Endothelial cell of umbilical vein (primary cell): Measurements from ENCODE around the gene MT1M. TPM values are rescaled to one million over a fixed set of nuclear protein-coding genes. Genes with fewer than 3 reads are reported as not detected.

Source experiments
- BruUV-seq: library from RNA; stranded (reverse); fragments of 400-500 nt; replicated peaks from 2 replicates; lab custom pipeline; 2021; lab: Mats Ljungman, UMichigan
- CTCF ChIA-PET: fragments of 300-600, 350-600 bp; sonication (Branson Sonifier 250); formaldehyde crosslinking; loops from one replicate; lab custom pipeline; 2021; ENCODE audit warnings: antibody characterized with exemption, inconsistent platforms; lab: Charles Lee
- POLR2A ChIA-PET: fragments of 300-600, 350-600 bp; sonication (Branson Sonifier 250); formaldehyde crosslinking; loops from one replicate; lab custom pipeline; 2021; ENCODE audit warnings: antibody characterized with exemption, inconsistent platforms; lab: Charles Lee
- DNase-seq: peaks from one replicate; pipeline ENCODE4 v3.0.0-alpha.2; 2011; ENCODE audit warnings: low read depth, low spot score
- FAIRE-seq: peaks from 2 replicates; lab custom pipeline; 2011; peaks lifted over from hg19 to GRCh38; lab: Jason Lieb, UNC
- H2AFZ ChIP-seq: 2 replicates; pipeline ENCODE4 v1.6.0; 2012; ENCODE audit warnings: low read depth, low read length, control low read depth, inconsistent platforms
- H3K27ac ChIP-seq: 2 replicates; pipeline ENCODE4 v1.5.1; 2011; ENCODE audit warnings: low read depth, mild to moderate bottlenecking, control low read depth, low read length, moderate library complexity; ENCODE audit not compliant: insufficient read depth
- H3K27me3 ChIP-seq, 2 experiments: 2 replicates each; pipeline versions ENCODE4 v1.6.0 to v1.6.1; 2011; ENCODE audit warnings: low read length in 2 of 2, mixed read lengths in 1 of 2; ENCODE audit not compliant: control insufficient read depth in 2 of 2, insufficient read depth in 2 of 2
- H3K36me3 ChIP-seq, 2 experiments: 2 replicates in 1 of 2; 3 replicates in 1 of 2; pipeline ENCODE4 v1.5.1; 2011; ENCODE audit warnings: low read length in 2 of 2, mild to moderate bottlenecking in 1 of 2, moderate library complexity in 1 of 2; ENCODE audit not compliant: control insufficient read depth in 2 of 2, insufficient read depth in 2 of 2; ENCODE audit errors: extremely low read depth in 1 of 2
- H3K4me1 ChIP-seq: 3 replicates; pipeline ENCODE4 v1.5.1; 2011; ENCODE audit warnings: mild to moderate bottlenecking, low read length; ENCODE audit not compliant: control insufficient read depth, insufficient read depth; ENCODE audit errors: extremely low read depth
- H3K4me2 ChIP-seq: 2 replicates; pipeline ENCODE4 v1.6.1; 2011; ENCODE audit warnings: low read length, control low read depth, mixed read lengths; ENCODE audit not compliant: insufficient read depth
- H3K4me3 ChIP-seq, 3 experiments: fragments of 200-600 bp in 1 of 3; sonication (generic), shearing (Covaris generic) in 1 of 3; replicated peaks in 1 of 3; 2 replicates each; pipeline ENCODE4 v1.5.1; 2011 to 2016; ENCODE audit warnings: control low read depth in 3 of 3, low read length in 3 of 3, mild to moderate bottlenecking in 2 of 3, inconsistent platforms in 1 of 3, low read depth in 1 of 3, moderate library complexity in 1 of 3; ENCODE audit not compliant: insufficient read depth in 1 of 3
- H3K79me2 ChIP-seq: 2 replicates; pipeline ENCODE4 v1.6.0; 2012; ENCODE audit warnings: low read length, inconsistent platforms; ENCODE audit not compliant: control insufficient read depth, insufficient read depth
- H3K9ac ChIP-seq: replicated peaks from 2 replicates; pipeline ENCODE3; 2011; ENCODE audit warnings: low read length, control low read depth; ENCODE audit not compliant: insufficient read depth; ENCODE audit errors: extremely low read depth
- H3K9me1 ChIP-seq: replicated peaks from 3 replicates; pipeline ENCODE4 v1.6.0; 2011; ENCODE audit warnings: mild to moderate bottlenecking, low read length; ENCODE audit not compliant: control insufficient read depth, insufficient read depth; ENCODE audit errors: extremely low read depth
- H3K9me3 ChIP-seq: replicated peaks from 2 replicates; pipeline ENCODE4 v1.5.1; 2012; ENCODE audit warnings: low read length, inconsistent platforms; ENCODE audit not compliant: control insufficient read depth, insufficient read depth
- H4K20me1 ChIP-seq: replicated peaks from 2 replicates; pipeline ENCODE3; 2011; ENCODE audit warnings: mild to moderate bottlenecking, low read length; ENCODE audit not compliant: control insufficient read depth, insufficient read depth; ENCODE audit errors: extremely low read depth
- FOS ChIP-seq: IDR thresholded peaks from 2 replicates; pipeline ENCODE4 v1.6.1; 2011; ENCODE audit warnings: mild to moderate bottlenecking, low read length, moderate library complexity, borderline replicate concordance; ENCODE audit not compliant: insufficient read depth
- JUN ChIP-seq: IDR thresholded peaks from 2 replicates; pipeline ENCODE4 v1.6.1; 2011; ENCODE audit warnings: borderline replicate concordance, low read depth; ENCODE audit not compliant: insufficient read length, insufficient read depth
- MAX ChIP-seq: IDR thresholded peaks from 2 replicates; pipeline ENCODE4 v1.6.1; 2011; ENCODE audit not compliant: insufficient read depth, insufficient read length
- MYC ChIP-seq: IDR thresholded peaks from one replicate; pipeline ENCODE4 v1.6.1; 2011; ENCODE audit warnings: mild to moderate bottlenecking, low read depth, low read length
- POLR2A ChIP-seq: IDR thresholded peaks from 2 replicates; pipeline ENCODE4 v1.6.1; 2012; ENCODE audit warnings: low read depth, mild to moderate bottlenecking, control low read depth, low read length
- POLR2AphosphoS5 ChIP-seq: IDR thresholded peaks from 2 replicates; pipeline ENCODE4 v1.6.1; 2012; ENCODE audit warnings: low read depth, mild to moderate bottlenecking, control low read depth, low read length, moderate library complexity; ENCODE audit not compliant: insufficient read depth
- dilution Hi-C: fragments of 300-500 bp; cut with MboI; formaldehyde crosslinking; loops from one replicate; pipeline ENCODE4 v1.15.0; 2019; ENCODE audit warnings: low sequenced_read_pairs; ENCODE audit not compliant: extremely low pct_ligation_motif_present
- intact Hi-C: fragments of 100-400 bp; cut with micrococcal nuclease; formaldehyde crosslinking; loops from one replicate; pipeline ENCODE4 v1.10.0; 2022
- polyA plus RNA-seq, 4 experiments: library from polyadenylated mRNA; depleted of rRNA in 3 of 4; stranded (reverse) in 3 of 4; unstranded in 1 of 4; fragments of >200 nt; gene quantifications; 2 replicates each; pipeline versions ENCODE4 v1.2.1 to v1.2.3, GENCODE V29; 2011 to 2012; ENCODE audit warnings: missing spikeins in 1 of 4
- total RNA-seq: library from RNA; stranded (reverse); gene quantifications from 2 replicates; pipeline ENCODE4 v1.2.3, GENCODE V29; 2021
- TF ChIP-seq, protein P1 (sequence below), 2 donors: IDR thresholded peaks; 1 replicate in 1 of 2; 2 replicates in 1 of 2; pipeline ENCODE4 v1.5.1; 2011; ENCODE audit warnings: low read length in 2 of 2, mild to moderate bottlenecking in 2 of 2, moderate library complexity in 2 of 2, control low read depth in 1 of 2, inconsistent platforms in 1 of 2, low read depth in 1 of 2; ENCODE audit not compliant: insufficient read depth in 1 of 2; ENCODE audit errors: extremely low read depth in 1 of 2

MT1M gene
- total and polyA plus RNA-seq, 2 donors (not counting 3 experiments of a cell fraction or from before 2014, with no cell fraction given): 4.3 to 4.6 TPM

- FAIRE-seq: no peak
- dilution Hi-C loops: no loop called here
- peak overlapping the region; percentile 18 for H3K27ac ChIP-seq
These were observed 50.4 kb downstream of the MT1M start for GRCh38 chr16:56682703-56683397.

More at GRCh38 chr16:56682703-56683397, 50.4 kb downstream of the MT1M start:
- H2AFZ ChIP-seq: peak overlapping the region; percentile 96
- H3K4me1 ChIP-seq: peaks cover 10% of the 10 kb centered on the region
- H3K79me2 ChIP-seq: no peaks in the 10 kb centered on the region
- no peaks in the 10 kb centered on the region for H3K36me3 ChIP-seq
- H3K4me2 ChIP-seq: peak overlapping the region; percentile 72
- intact Hi-C loops: loop anchor here (1.0 to 2.0 kb wide), 3 partner anchors 44 to 76 kb away; partner anchors contain the start of gene MT1A
- no peaks in the 10 kb centered on the region for H3K27me3 ChIP-seq
- H3K9me3 ChIP-seq: no peaks in the 10 kb centered on the region
- H3K9ac ChIP-seq: peak overlapping the region; percentile 84
- no peaks in the 10 kb centered on the region for H3K9me1 ChIP-seq
- CTCF ChIA-PET: interaction anchor here (0.8 to 2.1 kb wide), 5 partner anchors 19 to 82 kb away, joined by 3 to 12 read pairs (median 4); no protein-coding TSS in a partner anchor
- H3K4me3 ChIP-seq: peak overlapping the region; percentile 25 to 63 (median 37)
- no peaks in the 10 kb centered on the region for H4K20me1 ChIP-seq
- TF ChIP-seq POLR2AphosphoS5 (no peak), FOS (no peak), POLR2A (no peak), MYC (no peak), MAX (no peak), JUN (no peak)
- TF ChIP-seq, protein P1, sequence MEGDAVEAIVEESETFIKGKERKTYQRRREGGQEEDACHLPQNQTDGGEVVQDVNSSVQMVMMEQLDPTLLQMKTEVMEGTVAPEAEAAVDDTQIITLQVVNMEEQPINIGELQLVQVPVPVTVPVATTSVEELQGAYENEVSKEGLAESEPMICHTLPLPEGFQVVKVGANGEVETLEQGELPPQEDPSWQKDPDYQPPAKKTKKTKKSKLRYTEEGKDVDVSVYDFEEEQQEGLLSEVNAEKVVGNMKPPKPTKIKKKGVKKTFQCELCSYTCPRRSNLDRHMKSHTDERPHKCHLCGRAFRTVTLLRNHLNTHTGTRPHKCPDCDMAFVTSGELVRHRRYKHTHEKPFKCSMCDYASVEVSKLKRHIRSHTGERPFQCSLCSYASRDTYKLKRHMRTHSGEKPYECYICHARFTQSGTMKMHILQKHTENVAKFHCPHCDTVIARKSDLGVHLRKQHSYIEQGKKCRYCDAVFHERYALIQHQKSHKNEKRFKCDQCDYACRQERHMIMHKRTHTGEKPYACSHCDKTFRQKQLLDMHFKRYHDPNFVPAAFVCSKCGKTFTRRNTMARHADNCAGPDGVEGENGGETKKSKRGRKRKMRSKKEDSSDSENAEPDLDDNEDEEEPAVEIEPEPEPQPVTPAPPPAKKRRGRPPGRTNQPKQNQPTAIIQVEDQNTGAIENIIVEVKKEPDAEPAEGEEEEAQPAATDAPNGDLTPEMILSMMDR (IDR thresholded peaks at IDR 0.05; ENCODE audit: extremely low read depth in 1 of 2, insufficient read depth in 1 of 2, low read depth in 1 of 2, low read length in 2 of 2): no peak
- POLR2A ChIA-PET: interaction anchor here (1.1 kb wide), 1 partner anchor 58 kb away, joined by 3 read pairs; the partner anchor contains the start of gene MT1E
- BruUV-seq: TSS peak; percentile 93
- DNase-seq: no peak

Other genes starting within 250 kb of the MT1M start
- gene AMFR, start 207.1 kb upstream of the MT1M start, total RNA-seq: 66.5 and 77.4 TPM in 2 replicates
- gene AMFR, start 207.1 kb upstream of the MT1M start, polyA plus RNA-seq: 71.7 and 75.4 TPM in 2 replicates
- 155 and 158 TPM in 2 replicates for gene NUDT21, start 181.3 kb upstream of the MT1M start, total RNA-seq
- gene NUDT21, start 181.3 kb upstream of the MT1M start, polyA plus RNA-seq: 48.2 and 56.4 TPM in 2 replicates
- 52.3 and 54.8 TPM in 2 replicates for gene OGFOD1, start 181.1 kb upstream of the MT1M start, total RNA-seq
- gene OGFOD1, start 181.1 kb upstream of the MT1M start, polyA plus RNA-seq: 16.5 and 26.6 TPM in 2 replicates
- 33.3 and 44.8 TPM in 2 replicates for gene BBS2, start 112.6 kb upstream of the MT1M start, total RNA-seq
- 36.7 and 37.6 TPM in 2 replicates for gene BBS2, start 112.6 kb upstream of the MT1M start, polyA plus RNA-seq
- gene MT4, start 67.6 kb upstream of the MT1M start, total RNA-seq: not detected in 2 replicates
- not detected in 2 replicates for gene MT4, start 67.6 kb upstream of the MT1M start, polyA plus RNA-seq
- gene MT3, start 43.1 kb upstream of the MT1M start, total RNA-seq: not detected in 2 replicates
- 0.37 TPM in 1 of 2 replicates, not detected in the other for gene MT3, start 43.1 kb upstream of the MT1M start, polyA plus RNA-seq
- gene MT2A, start 24.1 kb upstream of the MT1M start, total RNA-seq: 1,337 and 1,517 TPM in 2 replicates
- 260 and 276 TPM in 2 replicates for gene MT2A, start 24.1 kb upstream of the MT1M start, polyA plus RNA-seq
- 201 and 346 TPM in 2 replicates for gene MT1E, start 6.9 kb upstream of the MT1M start, total RNA-seq
- gene MT1E, start 6.9 kb upstream of the MT1M start, polyA plus RNA-seq: 186 and 208 TPM in 2 replicates
- 5.4 and 8.4 TPM in 2 replicates for gene MT1A, start 6.0 kb downstream of the MT1M start, total RNA-seq
- 2.3 and 6.5 TPM in 2 replicates for gene MT1A, start 6.0 kb downstream of the MT1M start, polyA plus RNA-seq
- gene MT1B, start 19.2 kb downstream of the MT1M start, total RNA-seq: not detected in 2 replicates
- gene MT1B, start 19.2 kb downstream of the MT1M start, polyA plus RNA-seq: not detected in 2 replicates
- 1.4 and 2.6 TPM in 2 replicates for gene MT1F, start 25.3 kb downstream of the MT1M start, total RNA-seq
- 2.2 and 2.3 TPM in 2 replicates for gene MT1F, start 25.3 kb downstream of the MT1M start, polyA plus RNA-seq
- not detected in 2 replicates for gene MT1G, start 35.4 kb downstream of the MT1M start, total RNA-seq
- gene MT1G, start 35.4 kb downstream of the MT1M start, polyA plus RNA-seq: 0.53 TPM in 1 of 2 replicates, not detected in the other
- gene MT1H, start 37.2 kb downstream of the MT1M start, total RNA-seq: not detected in 2 replicates
- not detected in 2 replicates for gene MT1H, start 37.2 kb downstream of the MT1M start, polyA plus RNA-seq
- 15.6 and 19.2 TPM in 2 replicates for gene MT1X, start 49.8 kb downstream of the MT1M start, total RNA-seq
- gene MT1X, start 49.8 kb downstream of the MT1M start, polyA plus RNA-seq: 46.7 and 73.6 TPM in 2 replicates
- 111 and 124 TPM in 2 replicates for gene NUP93, start 97.5 kb downstream of the MT1M start, total RNA-seq
- 62.3 and 66.6 TPM in 2 replicates for gene NUP93, start 97.5 kb downstream of the MT1M start, polyA plus RNA-seq
- not detected in 2 replicates for gene SLC12A3, start 232.5 kb downstream of the MT1M start, total RNA-seq
- not detected in 2 replicates for gene SLC12A3, start 232.5 kb downstream of the MT1M start, polyA plus RNA-seq